CD4-positive, alpha-beta T cell treated with Interleukin-17A for 4 hours (primary cell): ENCODE data around the gene SPSB3.

Experiments used
- DNase-seq: peaks from one replicate; pipeline ENCODE4 v3.0.0-alpha.2; 2020; ENCODE audit warnings: mixed read lengths

Gene SPSB3

GRCh38 chr16:1788095-1788707, 5.8 kb upstream of the SPSB3 start:
- DNase-seq: no peak

GRCh38 chr16:1787322-1788094, 5.1 kb upstream of the SPSB3 start:
- DNase-seq: no peak

- no peak for DNase-seq
Observed at GRCh38 chr16:1787056-1787321, 4.6 kb upstream of the SPSB3 start.

GRCh38 chr16:1786242-1787055, 4.1 kb upstream of the SPSB3 start:
- DNase-seq: no peak

- no peak for DNase-seq
Observed at GRCh38 chr16:1785846-1786170, 3.4 kb upstream of the SPSB3 start.

GRCh38 chr16:1784977-1785845, 2.8 kb upstream of the SPSB3 start:
- no peak for DNase-seq

- DNase-seq: peak; percentile 41
Observed at GRCh38 chr16:1781758-1782407, 488 bp downstream of the SPSB3 start.

GRCh38 chr16:1781254-1781653, 1.1 kb downstream of the SPSB3 start:
- no peak for DNase-seq

GRCh38 chr16:1780677-1781072, 1.7 kb downstream of the SPSB3 start:
- no peak for DNase-seq

- DNase-seq: no peak
Observed at GRCh38 chr16:1779741-1780676, 2.4 kb downstream of the SPSB3 start.

GRCh38 chr16:1779234-1779701, 3.1 kb downstream of the SPSB3 start:
- DNase-seq: no peak

- DNase-seq: no peak
Observed at GRCh38 chr16:1778200-1779179, 3.9 kb downstream of the SPSB3 start.

GRCh38 chr16:1777375-1778199, 4.8 kb downstream of the SPSB3 start:
- no peak for DNase-seq

GRCh38 chr16:1776991-1777374, 5.4 kb downstream of the SPSB3 start:
- no peak for DNase-seq

GRCh38 chr16:1776672-1776955, 5.8 kb downstream of the SPSB3 start:
- DNase-seq: no peak

- no peak for DNase-seq
Observed at GRCh38 chr16:1775846-1776671, 6.3 kb downstream of the SPSB3 start.

GRCh38 chr16:1775006-1775845, 7.1 kb downstream of the SPSB3 start:
- DNase-seq: no peak

GRCh38 chr16:1774448-1774780, 8.0 kb downstream of the SPSB3 start:
- DNase-seq: no peak
